HG03520 (cell line): ENCODE measurements around the gene EFNA5.

Source experiments
- ATAC-seq: cut with Tn5 transposase; IDR thresholded peaks from one replicate; pipeline ENCODE4 v1.9.1; 2021; ENCODE audit warnings: mild to moderate bottlenecking, moderate library complexity; ENCODE audit not compliant: unreplicated experiment

Gene EFNA5

GRCh38 chr5:107554776-107555424 lies 115.8 kb downstream of the EFNA5 start:
- no peak for ATAC-seq

GRCh38 chr5:107553117-107553555 lies 117.6 kb downstream of the EFNA5 start:
- ATAC-seq: no peak

- ATAC-seq: no peak
Observed at GRCh38 chr5:107551088-107551487, 119.6 kb downstream of the EFNA5 start.

- ATAC-seq: no peak
Observed at GRCh38 chr5:107549567-107549966, 121.2 kb downstream of the EFNA5 start.

GRCh38 chr5:107548477-107548876 lies 122.3 kb downstream of the EFNA5 start:
- no peak for ATAC-seq

GRCh38 chr5:107546719-107547118 lies 124.0 kb downstream of the EFNA5 start:
- no peak for ATAC-seq

- ATAC-seq: no peak
Observed at GRCh38 chr5:107545486-107545885, 125.3 kb downstream of the EFNA5 start.

GRCh38 chr5:107544967-107545366 lies 125.8 kb downstream of the EFNA5 start:
- no peak for ATAC-seq

- no peak for ATAC-seq
Observed at GRCh38 chr5:107544476-107544875, 126.3 kb downstream of the EFNA5 start.

- ATAC-seq: no peak
Observed at GRCh38 chr5:107543868-107544267, 126.9 kb downstream of the EFNA5 start.

GRCh38 chr5:107542831-107543231 lies 127.9 kb downstream of the EFNA5 start:
- ATAC-seq: no peak

GRCh38 chr5:107542428-107542827 lies 128.3 kb downstream of the EFNA5 start:
- no peak for ATAC-seq

- ATAC-seq: no peak
Observed at GRCh38 chr5:107541400-107541799, 129.3 kb downstream of the EFNA5 start.

GRCh38 chr5:107539726-107540330 lies 130.9 kb downstream of the EFNA5 start:
- no peak for ATAC-seq

- ATAC-seq: no peak
Observed at GRCh38 chr5:107538805-107539445, 131.8 kb downstream of the EFNA5 start.

- ATAC-seq: no peak
Observed at GRCh38 chr5:107538331-107538730, 132.4 kb downstream of the EFNA5 start.

GRCh38 chr5:107535849-107536248 lies 134.9 kb downstream of the EFNA5 start:
- ATAC-seq: no peak

- ATAC-seq: no peak
Observed at GRCh38 chr5:107533910-107534876, 136.5 kb downstream of the EFNA5 start.

- ATAC-seq: no peak
Observed at GRCh38 chr5:107532916-107533315, 137.8 kb downstream of the EFNA5 start.

GRCh38 chr5:107532169-107532878 lies 138.4 kb downstream of the EFNA5 start:
- no peak for ATAC-seq
